ENCODE results near the gene CKB.

DNA sequence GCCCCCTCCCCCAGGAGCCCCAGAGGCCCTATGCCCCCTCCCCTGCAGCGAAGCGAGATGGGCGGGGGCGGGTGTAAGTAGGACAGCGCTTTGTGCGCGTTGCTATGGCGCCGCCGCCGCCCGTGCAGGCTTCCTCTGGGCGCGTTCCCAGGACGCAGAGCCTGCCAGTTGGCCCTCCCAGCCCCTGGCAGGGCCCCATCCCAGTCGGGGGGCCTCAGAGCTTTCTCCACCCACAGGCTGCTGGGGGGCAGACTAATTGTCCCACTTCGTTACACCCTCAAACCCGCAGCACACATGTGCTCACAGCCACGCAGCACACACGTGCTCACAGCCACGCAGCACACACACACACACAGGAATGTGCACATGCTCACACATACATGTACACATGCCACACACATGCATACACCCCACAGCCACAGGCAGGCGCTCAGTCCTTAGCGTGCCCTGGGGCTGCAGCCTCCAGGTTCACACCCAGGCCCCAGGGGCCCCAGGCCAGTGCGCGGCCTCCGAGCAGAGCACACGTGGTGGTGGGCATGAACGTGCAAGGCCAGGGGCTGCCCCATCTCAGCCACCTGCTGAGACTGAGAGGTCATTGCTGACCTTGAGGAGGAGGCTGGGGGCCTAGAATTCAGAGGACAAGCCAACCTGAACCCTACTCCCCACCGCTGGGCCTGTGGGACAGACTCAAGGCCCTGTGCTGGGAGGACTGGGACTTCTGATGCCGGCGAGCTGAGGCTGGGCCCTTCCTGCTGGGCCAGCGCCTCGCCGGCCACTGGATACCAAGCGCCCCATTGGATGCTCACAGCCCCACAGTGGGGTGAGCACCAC is 22.0 kb upstream of the CKB start:
- TF ChIP-seq, protein P1, sequence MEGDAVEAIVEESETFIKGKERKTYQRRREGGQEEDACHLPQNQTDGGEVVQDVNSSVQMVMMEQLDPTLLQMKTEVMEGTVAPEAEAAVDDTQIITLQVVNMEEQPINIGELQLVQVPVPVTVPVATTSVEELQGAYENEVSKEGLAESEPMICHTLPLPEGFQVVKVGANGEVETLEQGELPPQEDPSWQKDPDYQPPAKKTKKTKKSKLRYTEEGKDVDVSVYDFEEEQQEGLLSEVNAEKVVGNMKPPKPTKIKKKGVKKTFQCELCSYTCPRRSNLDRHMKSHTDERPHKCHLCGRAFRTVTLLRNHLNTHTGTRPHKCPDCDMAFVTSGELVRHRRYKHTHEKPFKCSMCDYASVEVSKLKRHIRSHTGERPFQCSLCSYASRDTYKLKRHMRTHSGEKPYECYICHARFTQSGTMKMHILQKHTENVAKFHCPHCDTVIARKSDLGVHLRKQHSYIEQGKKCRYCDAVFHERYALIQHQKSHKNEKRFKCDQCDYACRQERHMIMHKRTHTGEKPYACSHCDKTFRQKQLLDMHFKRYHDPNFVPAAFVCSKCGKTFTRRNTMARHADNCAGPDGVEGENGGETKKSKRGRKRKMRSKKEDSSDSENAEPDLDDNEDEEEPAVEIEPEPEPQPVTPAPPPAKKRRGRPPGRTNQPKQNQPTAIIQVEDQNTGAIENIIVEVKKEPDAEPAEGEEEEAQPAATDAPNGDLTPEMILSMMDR (IDR thresholded peaks at IDR 0.05), result no peak
- TF ChIP-seq EZH2 (IDR thresholded peaks at IDR 0.05; ENCODE audit: borderline replicate concordance, insufficient read depth, low read depth, low read length, poor library complexity, severe bottlenecking), result no peak
